NCI-H1694 treated with DMSO at 0.1 percent for 48 hours (cell line): Measurements from ENCODE around the gene PTPRF.
A peak's percentile ranks its signal among the peaks of the same experiment; 100 is the strongest.

ENCODE experiments used
- DNase-seq: peaks from one replicate; lab custom pipeline; 2025; lab: John Stamatoyannopoulos, UW

Gene PTPRF

GRCh38 chr1:43582162-43582566, 51.5 kb downstream of the PTPRF start:
- DNase-seq, result peak; percentile 95

GRCh38 chr1:43583058-43583457, 52.4 kb downstream of the PTPRF start:
- DNase-seq, result no peak

- no peak for DNase-seq
Measured at GRCh38 chr1:43584204-43584603, 53.5 kb downstream of the PTPRF start.

- no peak for DNase-seq
Measured at GRCh38 chr1:43585557-43585956, 54.9 kb downstream of the PTPRF start.

GRCh38 chr1:43586136-43586731, 55.6 kb downstream of the PTPRF start:
- peak; percentile 70 for DNase-seq

GRCh38 chr1:43587001-43587400, 56.3 kb downstream of the PTPRF start:
- DNase-seq, result no peak

- DNase-seq, result no peak
Measured at GRCh38 chr1:43587594-43587993, 56.9 kb downstream of the PTPRF start.

GRCh38 chr1:43588592-43588991, 57.9 kb downstream of the PTPRF start:
- DNase-seq, result no peak

GRCh38 chr1:43590388-43590925, 59.8 kb downstream of the PTPRF start:
- no peak for DNase-seq

GRCh38 chr1:43591181-43591580, 60.5 kb downstream of the PTPRF start:
- DNase-seq, result no peak

- no peak for DNase-seq
Measured at GRCh38 chr1:43592051-43592665, 61.5 kb downstream of the PTPRF start.

GRCh38 chr1:43592974-43593683, 62.4 kb downstream of the PTPRF start:
- no peak for DNase-seq

- no peak for DNase-seq
Measured at GRCh38 chr1:43596579-43596978, 65.9 kb downstream of the PTPRF start.

- no peak for DNase-seq
Measured at GRCh38 chr1:43597028-43597427, 66.3 kb downstream of the PTPRF start.

GRCh38 chr1:43597721-43598120, 67.0 kb downstream of the PTPRF start:
- DNase-seq, result no peak

GRCh38 chr1:43598622-43599021, 67.9 kb downstream of the PTPRF start:
- no peak for DNase-seq

GRCh38 chr1:43600033-43601020, 69.6 kb downstream of the PTPRF start:
- no peak for DNase-seq

- no peak for DNase-seq
Measured at GRCh38 chr1:43602990-43603389, 72.3 kb downstream of the PTPRF start.

GRCh38 chr1:43604192-43604591, 73.5 kb downstream of the PTPRF start:
- DNase-seq, result no peak

- no peak for DNase-seq
Measured at GRCh38 chr1:43605157-43605556, 74.5 kb downstream of the PTPRF start.

- DNase-seq, result no peak
Measured at GRCh38 chr1:43605766-43606165, 75.1 kb downstream of the PTPRF start.

- DNase-seq, result no peak
Measured at GRCh38 chr1:43606624-43607023, 75.9 kb downstream of the PTPRF start.
